Measurements from ENCODE around the gene FEV. TPM values are rescaled to one million over a fixed set of nuclear protein-coding genes. Genes with fewer than 3 reads are reported as not detected.

The FEV gene
- total RNA-seq, 2 donors from 2014 or later, result not detected

DNA sequence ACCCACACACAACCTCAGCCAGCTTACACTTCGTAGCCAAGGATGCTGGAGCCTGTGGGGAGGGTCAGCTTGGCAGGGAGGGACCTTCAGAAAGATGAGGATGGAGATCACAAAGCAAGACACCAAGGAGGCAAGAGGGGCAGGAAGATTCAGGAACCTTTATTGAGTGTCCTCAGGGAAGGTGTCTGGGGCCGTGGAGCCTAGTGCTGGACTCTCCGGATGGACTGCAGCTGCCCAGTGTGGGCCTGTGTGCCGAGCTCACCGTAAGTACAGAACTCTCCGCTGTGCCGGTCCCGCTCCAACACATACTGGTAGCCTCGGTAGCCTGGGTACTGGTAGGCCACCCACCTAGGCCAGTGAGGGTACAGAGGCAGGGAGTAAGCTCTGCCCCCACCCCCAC is 5.1 kb upstream of the FEV start:
- Mint-ChIP-seq H3K27me3 (ENCODE audit: insufficient read depth) (peaks cover 97% of the 10 kb centered on the region), H3K27ac (no peak overlapping the region)

DNA sequence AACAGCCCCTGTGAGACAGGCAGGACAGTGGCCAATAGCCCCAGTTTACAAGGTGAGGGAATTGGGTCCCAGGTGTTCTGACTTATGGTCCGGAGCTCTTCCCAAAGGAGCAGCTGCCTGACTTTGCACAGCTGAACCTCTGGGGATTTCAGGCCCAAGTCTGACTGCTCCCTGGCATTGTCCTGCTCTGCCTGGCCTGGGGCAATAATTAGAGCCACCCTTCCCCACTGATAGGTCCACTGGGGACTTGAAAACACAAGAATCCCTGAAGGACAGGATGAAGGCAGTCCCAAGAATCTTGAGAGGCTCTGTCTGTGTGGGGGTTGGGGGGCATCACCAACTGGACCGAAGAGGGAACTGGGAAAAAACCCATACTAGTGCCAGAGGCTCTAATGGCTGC is 3.7 kb upstream of the FEV start:
- peaks cover 2% of the 10 kb centered on the region for H3K4me1 ChIP-seq (ENCODE audit: control insufficient read depth, insufficient read depth, low read length)
- TF ChIP-seq, protein P1, sequence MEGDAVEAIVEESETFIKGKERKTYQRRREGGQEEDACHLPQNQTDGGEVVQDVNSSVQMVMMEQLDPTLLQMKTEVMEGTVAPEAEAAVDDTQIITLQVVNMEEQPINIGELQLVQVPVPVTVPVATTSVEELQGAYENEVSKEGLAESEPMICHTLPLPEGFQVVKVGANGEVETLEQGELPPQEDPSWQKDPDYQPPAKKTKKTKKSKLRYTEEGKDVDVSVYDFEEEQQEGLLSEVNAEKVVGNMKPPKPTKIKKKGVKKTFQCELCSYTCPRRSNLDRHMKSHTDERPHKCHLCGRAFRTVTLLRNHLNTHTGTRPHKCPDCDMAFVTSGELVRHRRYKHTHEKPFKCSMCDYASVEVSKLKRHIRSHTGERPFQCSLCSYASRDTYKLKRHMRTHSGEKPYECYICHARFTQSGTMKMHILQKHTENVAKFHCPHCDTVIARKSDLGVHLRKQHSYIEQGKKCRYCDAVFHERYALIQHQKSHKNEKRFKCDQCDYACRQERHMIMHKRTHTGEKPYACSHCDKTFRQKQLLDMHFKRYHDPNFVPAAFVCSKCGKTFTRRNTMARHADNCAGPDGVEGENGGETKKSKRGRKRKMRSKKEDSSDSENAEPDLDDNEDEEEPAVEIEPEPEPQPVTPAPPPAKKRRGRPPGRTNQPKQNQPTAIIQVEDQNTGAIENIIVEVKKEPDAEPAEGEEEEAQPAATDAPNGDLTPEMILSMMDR (conservative IDR thresholded peaks at IDR 0.05), result no peak
- H3K4me3 Mint-ChIP-seq, result no peak overlapping the region

More for the DNA sequence above, 5.1 kb upstream of the FEV start:
- WGBS, 2 experiments (ENCODE audit: insufficient coverage in 1 of 2, insufficient read length in 1 of 2), result 8 to 36% methylated on average over 2 to 9 of the region's 9 CpGs
- no peaks in the 10 kb centered on the region for H3K9me3 Mint-ChIP-seq
- Histone ChIP-seq H3K4me1 (ENCODE audit: control insufficient read depth, insufficient read depth, low read length) (peaks cover 4% of the 10 kb centered on the region), H3K9ac (ENCODE audit: extremely low read depth, low read length, poor library complexity, severe bottlenecking) (no peak overlapping the region), H3K36me3 (ENCODE audit: control insufficient read depth, insufficient read depth, low read length) (no peaks in the 10 kb centered on the region), H3K27me3 (ENCODE audit: control insufficient read depth, insufficient read depth, low read length, poor library complexity, severe bottlenecking) (peaks cover 100% of the 10 kb centered on the region), H3K9me3 (ENCODE audit: control insufficient read depth, low read length) (no peaks in the 10 kb centered on the region), H3K4me3 (ENCODE audit: low read length) (no peak overlapping the region), H3K27ac (ENCODE audit: low read depth, low read length) (no peak overlapping the region)
- H3K4me1 Mint-ChIP-seq, result peaks cover 3% of the 10 kb centered on the region
- DNase-seq, result no peak
- no peaks in the 10 kb centered on the region for H3K36me3 Mint-ChIP-seq (ENCODE audit: low read depth)
- no peak overlapping the region for H3K4me3 Mint-ChIP-seq
- TF ChIP-seq, protein P1 (conservative IDR thresholded peaks at IDR 0.05), result no peak

GRCh38 chr2:218988164-218988563 is 3.2 kb upstream of the FEV start:
- Mint-ChIP-seq H3K4me3 (no peak overlapping the region), H3K9me3 (no peaks in the 10 kb centered on the region), H3K4me1 (peaks cover 3% of the 10 kb centered on the region), H3K36me3 (ENCODE audit: low read depth) (no peaks in the 10 kb centered on the region), H3K27me3 (ENCODE audit: insufficient read depth) (peaks cover 98% of the 10 kb centered on the region), H3K27ac (no peak overlapping the region)
- H3K36me3 ChIP-seq (ENCODE audit: control insufficient read depth, insufficient read depth, low read length), result no peaks in the 10 kb centered on the region
- no peak for DNase-seq
- H3K9me3 ChIP-seq (ENCODE audit: control insufficient read depth, low read length), result no peaks in the 10 kb centered on the region
- no peaks in the 10 kb centered on the region for H3K4me1 ChIP-seq (ENCODE audit: control insufficient read depth, insufficient read depth, low read length)
- no peak overlapping the region for H3K27ac ChIP-seq (ENCODE audit: low read depth, low read length)
- 43% methylated on average over 3 of the region's 3 CpGs; no CpG with 5 or more reads in 1 of the 2 experiments for WGBS, 2 experiments (ENCODE audit: insufficient coverage in 1 of 2, insufficient read length in 1 of 2)
- no peak overlapping the region for H3K4me3 ChIP-seq (ENCODE audit: low read length)
- H3K9ac ChIP-seq (ENCODE audit: extremely low read depth, low read length, poor library complexity, severe bottlenecking), result no peak overlapping the region
- peaks cover 100% of the 10 kb centered on the region for H3K27me3 ChIP-seq (ENCODE audit: control insufficient read depth, insufficient read depth, low read length, poor library complexity, severe bottlenecking)
- TF ChIP-seq, protein P1 (conservative IDR thresholded peaks at IDR 0.05), result no peak

More for the DNA sequence above, 3.7 kb upstream of the FEV start:
- no peak overlapping the region for H3K4me3 ChIP-seq (ENCODE audit: low read length)
- H3K27me3 ChIP-seq (ENCODE audit: control insufficient read depth, insufficient read depth, low read length, poor library complexity, severe bottlenecking), result peaks cover 100% of the 10 kb centered on the region
- Mint-ChIP-seq H3K4me1 (peaks cover 3% of the 10 kb centered on the region), H3K9me3 (no peaks in the 10 kb centered on the region), H3K36me3 (ENCODE audit: low read depth) (no peaks in the 10 kb centered on the region), H3K27me3 (ENCODE audit: insufficient read depth) (peaks cover 96% of the 10 kb centered on the region), H3K27ac (no peak overlapping the region)
- whole genome bisulfite sequencing, 2 experiments (ENCODE audit: insufficient coverage in 1 of 2, insufficient read length in 1 of 2), result 58 to 79% methylated on average over 2 of the region's 2 CpGs
- H3K9me3 ChIP-seq (ENCODE audit: control insufficient read depth, low read length), result no peaks in the 10 kb centered on the region
- DNase-seq, result no peak
- H3K36me3 ChIP-seq (ENCODE audit: control insufficient read depth, insufficient read depth, low read length), result no peaks in the 10 kb centered on the region
- H3K27ac ChIP-seq (ENCODE audit: low read depth, low read length), result no peak overlapping the region
- H3K9ac ChIP-seq (ENCODE audit: extremely low read depth, low read length, poor library complexity, severe bottlenecking), result no peak overlapping the region
